Spleen (tissue), 11 donors: Measurements from ENCODE around the gene APEH. TPM values are rescaled to one million over a fixed set of nuclear protein-coding genes. Genes with fewer than 3 reads are reported as not detected.

Experiments
- DNase-seq: peaks from one replicate; pipeline ENCODE4 v3.0.0-alpha.2; 2020
- H3K27ac ChIP-seq, 8 donors: fragments of 200-600 bp; sonication (generic) in 7 of 8; 1 replicate in 4 of 8; 2 replicates in 4 of 8; pipeline versions ENCODE4 v1.5.0 to v1.8.0; 2016 to 2021; ENCODE audit warnings: inconsistent platforms in 4 of 8, mild to moderate bottlenecking in 4 of 8, moderate library complexity in 1 of 8
- H3K27me3 ChIP-seq, 7 donors: fragments of 200-600 bp; sonication (generic) in 6 of 7; replicated peaks in 1 of 7; 1 replicate in 4 of 7; 2 replicates in 3 of 7; pipeline versions ENCODE4 v1.5.0 to v1.8.0; 2016 to 2021; ENCODE audit warnings: inconsistent platforms in 3 of 7, mild to moderate bottlenecking in 1 of 7
- H3K36me3 ChIP-seq, 6 donors: fragments of 200-600 bp; sonication (generic) in 5 of 6; 1 replicate in 4 of 6; 2 replicates in 2 of 6; pipeline versions ENCODE4 v1.5.0 to v1.8.0; 2016 to 2021; ENCODE audit warnings: inconsistent platforms in 2 of 6
- H3K4me1 ChIP-seq, 6 donors: fragments of 200-600 bp; sonication (generic) in 5 of 6; 1 replicate in 3 of 6; 2 replicates in 3 of 6; pipeline versions ENCODE4 v1.5.0 to v1.8.0; 2016 to 2021; ENCODE audit warnings: inconsistent platforms in 3 of 6
- H3K4me3 ChIP-seq, 8 donors: fragments of 200-600 bp; sonication (generic) in 7 of 8; 1 replicate in 4 of 8; 2 replicates in 4 of 8; pipeline versions ENCODE4 v1.5.0 to v1.8.0; 2016 to 2021; ENCODE audit warnings: inconsistent platforms in 4 of 8, mild to moderate bottlenecking in 4 of 8, moderate library complexity in 2 of 8
- H3K9me3 ChIP-seq, 8 donors: fragments of 200-600 bp; sonication (generic) in 7 of 8; 1 replicate in 4 of 8; 2 replicates in 4 of 8; pipeline versions ENCODE4 v1.5.0 to v1.8.0; 2016 to 2021; ENCODE audit warnings: inconsistent platforms in 4 of 8
- POLR2A ChIP-seq, 3 donors: fragments of 450-650 bp; IDR thresholded peaks; one replicate each; pipeline ENCODE4 v1.5.1; 2017; ENCODE audit warnings: antibody characterized with exemption in 3 of 3, mild to moderate bottlenecking in 1 of 3
- POLR2AphosphoS5 ChIP-seq, 3 donors: sonication (generic); formaldehyde crosslinking; IDR thresholded peaks; one replicate each; pipeline ENCODE4 v1.5.1; 2017; ENCODE audit warnings: antibody characterized with exemption in 3 of 3
- WGBS, 5 donors: extraction: QIAGEN DNeasy Blood & Tissue Kit in 3 of 5; methylation state at CpG; one replicate each; pipeline versions ENCODE4 v1.1.5 to v1.1.7; 2013 to 2018; 5-methylcytosine and 5-hydroxymethylcytosine counted together
- intact Hi-C: fragments of 100-400 bp; cut with DNase I; formaldehyde crosslinking; loops from one replicate; pipeline ENCODE4 v1.15.0; 2023; ENCODE audit warnings: low total_unique reads
- polyA plus RNA-seq, 3 donors: library from polyadenylated mRNA; stranded (reverse); fragments of 200-250 nt; gene quantifications; one replicate each; pipeline ENCODE4 v1.2.1, GENCODE V29; 2013
- total RNA-seq, 7 donors: library from RNA; depleted of rRNA in 3 of 7; stranded (reverse); fragments of >200 nt in 3 of 7; fragmentation: NEBNext Ultra II Directional in 4 of 7; extraction: Animal tissue kit (Norgen Biotek cat#: 25700) in 4 of 7; gene quantifications; one replicate each; pipeline versions ENCODE4 v1.1.0 to v1.2.1, GENCODE V29; 2016 to 2021
- TF ChIP-seq, protein P1 (sequence below), 11 experiments: fragments of 200-600 bp in 7 of 11; fragments of 450-650 bp in 4 of 11; sonication (generic) in 4 of 11; IDR thresholded peaks in 8 of 11; conservative IDR thresholded peaks in 3 of 11; 1 replicate in 7 of 11; 2 replicates in 4 of 11; pipeline versions ENCODE4 v1.4.0 to v1.8.0; 2016 to 2021; ENCODE audit warnings: antibody characterized with exemption in 11 of 11, inconsistent platforms in 4 of 11, mild to moderate bottlenecking in 1 of 11
- donor health status: healthy with polysubstance abuse.
- donor health status: DM: no; HTN: no; CAD: no; lungs with moderate emphysema.
- donor health status: DM: no; HTN: no; CAD: no.
- donor health status: Bipolar disorder and iron deficiency.
- donor health status: healthy.
- donor health status: DM: no; HTN: no; CAD: no.
- donor health status: DM: yes; HTN: yes; CAD: no.

The APEH gene
- total and polyA plus RNA-seq, 10 donors = 29.6 to 89.5 (median 66.2) TPM

DNA sequence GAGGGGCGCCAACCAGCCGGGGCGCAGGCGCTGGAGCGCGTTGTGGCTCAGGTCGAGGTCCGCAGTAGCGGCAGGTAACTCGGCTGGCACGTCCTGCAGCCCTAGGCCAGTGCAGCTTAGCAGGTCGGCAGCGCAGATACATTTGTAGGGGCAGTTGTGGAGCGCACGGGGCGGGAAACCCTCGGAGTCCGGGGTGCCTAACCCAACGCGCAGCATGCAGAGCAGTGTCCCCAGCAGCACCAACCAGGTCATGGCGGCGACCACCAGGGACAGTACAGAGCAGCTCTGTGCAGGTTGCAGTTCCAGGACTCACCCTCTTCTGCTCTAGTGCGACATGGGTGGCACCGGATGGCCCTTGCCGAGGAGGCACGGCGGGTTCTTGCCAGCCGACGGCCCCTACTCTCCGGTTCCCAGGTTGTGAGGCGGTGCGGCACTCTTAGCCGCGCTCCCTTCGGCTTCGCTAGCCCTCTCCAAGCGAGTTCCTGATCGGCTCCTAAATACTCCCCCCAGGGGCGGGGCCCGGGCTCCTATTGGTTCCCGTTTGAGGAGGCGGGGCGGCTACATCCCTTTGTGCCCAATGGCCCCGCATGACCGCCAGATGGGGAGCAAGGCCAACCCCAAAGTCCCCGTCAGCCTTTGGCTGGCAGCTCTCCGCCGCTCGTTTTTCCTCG lies 45.2 kb downstream of the APEH start, which contains the start of gene AMIGO3:
Gene AMIGO3, minus strand, starts transcription at position 471 of the 671 bp plus-strand sequence. Its CDS starts 219 bp downstream, at position 252.
- peaks cover 0 to 63% (median 27%) of the 10 kb centered on the region in 6 donors for H3K36me3 ChIP-seq
- H3K4me3 ChIP-seq = peak within 1 kb of the TSS; percentile 48 to 81 (median 64)
- H3K27me3 ChIP-seq = no peaks in the 10 kb centered on the region
- TF ChIP-seq, protein P1, sequence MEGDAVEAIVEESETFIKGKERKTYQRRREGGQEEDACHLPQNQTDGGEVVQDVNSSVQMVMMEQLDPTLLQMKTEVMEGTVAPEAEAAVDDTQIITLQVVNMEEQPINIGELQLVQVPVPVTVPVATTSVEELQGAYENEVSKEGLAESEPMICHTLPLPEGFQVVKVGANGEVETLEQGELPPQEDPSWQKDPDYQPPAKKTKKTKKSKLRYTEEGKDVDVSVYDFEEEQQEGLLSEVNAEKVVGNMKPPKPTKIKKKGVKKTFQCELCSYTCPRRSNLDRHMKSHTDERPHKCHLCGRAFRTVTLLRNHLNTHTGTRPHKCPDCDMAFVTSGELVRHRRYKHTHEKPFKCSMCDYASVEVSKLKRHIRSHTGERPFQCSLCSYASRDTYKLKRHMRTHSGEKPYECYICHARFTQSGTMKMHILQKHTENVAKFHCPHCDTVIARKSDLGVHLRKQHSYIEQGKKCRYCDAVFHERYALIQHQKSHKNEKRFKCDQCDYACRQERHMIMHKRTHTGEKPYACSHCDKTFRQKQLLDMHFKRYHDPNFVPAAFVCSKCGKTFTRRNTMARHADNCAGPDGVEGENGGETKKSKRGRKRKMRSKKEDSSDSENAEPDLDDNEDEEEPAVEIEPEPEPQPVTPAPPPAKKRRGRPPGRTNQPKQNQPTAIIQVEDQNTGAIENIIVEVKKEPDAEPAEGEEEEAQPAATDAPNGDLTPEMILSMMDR (IDR thresholded peaks at IDR 0.05 in 8 of 11, conservative IDR thresholded peaks at IDR 0.05 in 3 of 11) = peak; percentile 51 to 88 (median 82)
- TF ChIP-seq POLR2A (IDR thresholded peaks at IDR 0.05) = peak in 2 of 3 donors; percentile 39 to 75
- TF ChIP-seq POLR2AphosphoS5 (IDR thresholded peaks at IDR 0.05) = peak; percentile 94 to 95 (median 95)
- H3K9me3 ChIP-seq = no peaks in the 10 kb centered on the region
- peak within 1 kb of the TSS in 7 of 8 donors; percentile 35 to 85 (median 74) for H3K27ac ChIP-seq
- intact Hi-C loops = no loop called here
- peaks cover 22 to 61% (median 38%) of the 10 kb centered on the region in 6 donors for H3K4me1 ChIP-seq
- peak; percentile 98 for DNase-seq
- 0 to 1% (median 0%) methylated on average over 35 to 50 of the region's 50 CpGs for WGBS, 5 donors

- Histone ChIP-seq H3K27ac (no peak overlapping the region), H3K4me1 (peaks cover 27 to 72% (median 47%) of the 10 kb centered on the region in 6 donors), H3K4me3 (no peak overlapping the region), H3K27me3 (no peaks in the 10 kb centered on the region), H3K9me3 (no peaks in the 10 kb centered on the region), H3K36me3 (peaks cover 0 to 61% (median 24%) of the 10 kb centered on the region in 6 donors)
- WGBS, 5 donors = 79 to 86% (median 83%) methylated on average over 2 to 4 of the region's 4 CpGs
- peak; percentile 74 for DNase-seq
- TF ChIP-seq POLR2AphosphoS5 (IDR thresholded peaks at IDR 0.05) = peak; percentile 33 to 69 (median 57)
- TF ChIP-seq, protein P1 (IDR thresholded peaks at IDR 0.05 in 8 of 11, conservative IDR thresholded peaks at IDR 0.05 in 3 of 11) = no peak
- intact Hi-C loops = no loop called here
These were observed 46.9 kb downstream of the APEH start for GRCh38 chr3:49720855-49721595.

DNA sequence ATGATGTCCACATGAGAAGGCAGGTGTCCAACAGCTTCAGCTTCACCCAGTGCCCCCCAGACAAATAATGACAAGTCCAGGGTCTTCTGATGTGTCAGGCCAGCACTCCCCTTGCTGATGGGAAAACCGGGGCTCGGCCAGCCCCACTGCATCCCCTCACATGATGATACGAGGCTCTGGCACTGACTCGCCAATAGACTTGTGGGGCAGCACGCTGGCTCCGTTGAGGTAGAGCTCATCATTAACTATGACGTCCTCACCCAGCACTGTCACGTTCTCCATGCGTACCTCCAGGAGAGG lies 47.4 kb downstream of the APEH start:
- Histone ChIP-seq H3K36me3 (peaks cover 0 to 61% (median 25%) of the 10 kb centered on the region in 6 donors), H3K4me3 (no peak overlapping the region), H3K9me3 (no peaks in the 10 kb centered on the region), H3K27ac (no peak overlapping the region), H3K4me1 (peaks cover 27 to 76% (median 47%) of the 10 kb centered on the region in 6 donors), H3K27me3 (no peaks in the 10 kb centered on the region)
- TF ChIP-seq, protein P1 (IDR thresholded peaks at IDR 0.05 in 8 of 11, conservative IDR thresholded peaks at IDR 0.05 in 3 of 11) = no peak
- WGBS, 5 donors = 79 to 91% (median 90%) methylated on average over 6 to 9 of the region's 9 CpGs
- DNase-seq = no peak
- intact Hi-C loops = no loop called here
